ENCODE results near the gene UPK3BL2.
"Not testable (repeated sequence)": the region's sequence is repeated elsewhere in the genome, so short reads cannot be mapped to it uniquely, and the experiment has no call there.

Gene UPK3BL2

GRCh38 chr7:102510575-102510974 is 32.9 kb downstream of the UPK3BL2 start:
- DNase-seq (ENCODE audit: low read depth); in situ Hi-C loops (cut with HindIII; ENCODE audit: low sequenced_read_pairs); H3K4me3 ChIP-seq (ENCODE audit: low read depth, low read length): not testable (repeated sequence)

GRCh38 chr7:102507410-102508088 is 35.9 kb downstream of the UPK3BL2 start:
- H3K4me3 ChIP-seq (ENCODE audit: low read depth, low read length); in situ Hi-C loops (cut with HindIII; ENCODE audit: low sequenced_read_pairs); DNase-seq (ENCODE audit: low read depth): not testable (repeated sequence)

GRCh38 chr7:102505298-102506185 is 38.0 kb downstream of the UPK3BL2 start:
- H3K4me3 ChIP-seq (ENCODE audit: low read depth, low read length); DNase-seq (ENCODE audit: low read depth); in situ Hi-C loops (cut with HindIII; ENCODE audit: low sequenced_read_pairs): not testable (repeated sequence)

GRCh38 chr7:102503141-102503540 is 40.4 kb downstream of the UPK3BL2 start:
- DNase-seq (ENCODE audit: low read depth); H3K4me3 ChIP-seq (ENCODE audit: low read depth, low read length); in situ Hi-C loops (cut with HindIII; ENCODE audit: low sequenced_read_pairs): not testable (repeated sequence)

- DNase-seq (ENCODE audit: low read depth); H3K4me3 ChIP-seq (ENCODE audit: low read depth, low read length); in situ Hi-C loops (cut with HindIII; ENCODE audit: low sequenced_read_pairs): not testable (repeated sequence)
Measured at GRCh38 chr7:102498321-102498720, 45.2 kb downstream of the UPK3BL2 start.

- H3K4me3 ChIP-seq (ENCODE audit: low read depth, low read length); in situ Hi-C loops (cut with HindIII; ENCODE audit: low sequenced_read_pairs); DNase-seq (ENCODE audit: low read depth): not testable (repeated sequence)
Measured at GRCh38 chr7:102497308-102497707, 46.2 kb downstream of the UPK3BL2 start.

GRCh38 chr7:102496861-102497260 is 46.6 kb downstream of the UPK3BL2 start:
- H3K4me3 ChIP-seq (ENCODE audit: low read depth, low read length); in situ Hi-C loops (cut with HindIII; ENCODE audit: low sequenced_read_pairs); DNase-seq (ENCODE audit: low read depth): not testable (repeated sequence)

- in situ Hi-C loops (cut with HindIII; ENCODE audit: low sequenced_read_pairs); DNase-seq (ENCODE audit: low read depth); H3K4me3 ChIP-seq (ENCODE audit: low read depth, low read length): not testable (repeated sequence)
Measured at GRCh38 chr7:102494473-102495149, 48.9 kb downstream of the UPK3BL2 start.

- DNase-seq (ENCODE audit: low read depth); H3K4me3 ChIP-seq (ENCODE audit: low read depth, low read length); in situ Hi-C loops (cut with HindIII; ENCODE audit: low sequenced_read_pairs): not testable (repeated sequence)
Measured at GRCh38 chr7:102494026-102494425, 49.5 kb downstream of the UPK3BL2 start.

GRCh38 chr7:102493220-102493935 is 50.1 kb downstream of the UPK3BL2 start:
- DNase-seq (ENCODE audit: low read depth); in situ Hi-C loops (cut with HindIII; ENCODE audit: low sequenced_read_pairs); H3K4me3 ChIP-seq (ENCODE audit: low read depth, low read length): not testable (repeated sequence)

- in situ Hi-C loops (cut with HindIII; ENCODE audit: low sequenced_read_pairs); H3K4me3 ChIP-seq (ENCODE audit: low read depth, low read length); DNase-seq (ENCODE audit: low read depth): not testable (repeated sequence)
Measured at GRCh38 chr7:102490529-102491075, 52.9 kb downstream of the UPK3BL2 start.

All from astrocyte of the cerebellum (primary cell).